Dermis microvascular lymphatic vessel endothelial cell (primary cell): ENCODE results near the gene ZNF774. TPM values are rescaled to one million over a fixed set of nuclear protein-coding genes. Genes with fewer than 3 reads are reported as not detected.
"Not testable (repeated sequence)": the region's sequence is repeated elsewhere in the genome, so short reads cannot be mapped to it uniquely, and the experiment has no call there.

ENCODE experiments used
- DNase-seq, 2 donors: peaks; one replicate each; pipeline versions ENCODE4 v3.0.0 to v3.0.0-alpha.2; 2010; ENCODE audit warnings: low read depth in 2 of 2
- total RNA-seq: library from RNA; depleted of rRNA; stranded (reverse); fragments of >200 nt; gene quantifications from 2 replicates; pipeline ENCODE4 v1.2.1, GENCODE V29; 2014

ZNF774 gene
- total RNA-seq, 1 donor from 2014 or later: 0.64 TPM

DNA sequence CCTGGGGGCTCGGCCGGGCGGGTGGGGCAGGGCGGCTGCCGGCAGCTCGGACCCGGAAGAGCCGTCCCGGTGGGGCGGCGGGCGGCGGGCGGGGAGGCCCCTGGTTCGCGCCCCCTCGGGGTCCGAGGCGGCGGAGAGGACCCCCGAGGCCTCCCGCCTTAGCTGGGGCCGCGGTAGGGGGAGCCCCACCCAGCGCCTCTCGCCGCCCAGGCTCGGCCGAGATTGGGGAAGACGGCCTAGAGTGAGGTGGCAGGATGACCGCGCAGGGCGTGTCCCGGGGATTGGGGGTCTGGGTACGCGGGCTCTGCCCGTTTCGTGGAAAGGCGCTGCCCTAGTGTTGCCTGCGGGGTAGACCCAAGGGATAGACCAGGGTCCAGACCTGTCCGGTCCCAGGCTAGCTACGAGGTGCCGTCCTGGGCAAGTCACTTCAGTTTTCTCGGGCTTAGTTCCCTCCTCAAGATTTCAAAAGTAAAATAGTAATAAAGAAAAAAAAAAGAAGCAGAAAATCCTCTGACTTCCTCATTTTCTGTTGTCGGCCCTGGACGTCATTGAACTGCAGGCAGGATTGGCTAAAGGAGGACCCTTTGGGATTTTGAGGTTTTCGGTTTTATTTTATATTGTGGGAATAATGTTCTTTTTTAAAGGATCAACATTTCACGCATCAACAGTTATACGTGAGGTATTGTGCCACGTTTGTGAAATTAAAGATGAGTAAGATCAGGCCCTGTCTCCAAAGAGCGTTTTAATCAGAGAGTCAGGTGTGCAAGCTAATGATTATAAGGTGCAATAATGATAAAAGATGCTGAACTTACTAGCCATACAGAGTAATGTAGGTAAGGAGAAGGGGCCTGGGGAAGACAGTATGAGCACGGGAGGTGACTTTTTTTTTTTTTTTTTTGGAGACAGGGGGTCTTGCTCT, 36.6 kb downstream of the ZNF774 start:
- peak in 1 of 2 donors; percentile 66 for DNase-seq

DNA sequence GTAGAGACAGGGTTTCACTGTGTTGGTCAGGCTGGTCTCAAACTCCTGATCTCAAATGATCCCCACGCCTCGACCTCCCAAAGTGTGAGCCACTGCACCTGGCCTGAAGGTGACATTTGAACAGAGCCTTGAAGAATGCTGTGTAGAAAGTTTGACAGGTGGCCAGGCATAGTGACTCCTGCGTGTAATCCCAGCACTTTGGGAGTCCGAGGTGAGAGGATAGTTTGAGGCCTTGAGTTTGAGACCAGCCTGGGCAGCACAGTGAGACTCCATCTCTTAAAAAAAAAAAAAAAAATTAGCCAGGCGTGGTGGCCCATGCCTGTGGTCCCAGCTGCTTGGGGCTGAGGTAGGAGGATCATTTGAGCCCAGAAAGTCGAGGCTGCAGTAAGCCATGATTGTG, 37.4 kb downstream of the ZNF774 start:
- DNase-seq: no peak

DNA sequence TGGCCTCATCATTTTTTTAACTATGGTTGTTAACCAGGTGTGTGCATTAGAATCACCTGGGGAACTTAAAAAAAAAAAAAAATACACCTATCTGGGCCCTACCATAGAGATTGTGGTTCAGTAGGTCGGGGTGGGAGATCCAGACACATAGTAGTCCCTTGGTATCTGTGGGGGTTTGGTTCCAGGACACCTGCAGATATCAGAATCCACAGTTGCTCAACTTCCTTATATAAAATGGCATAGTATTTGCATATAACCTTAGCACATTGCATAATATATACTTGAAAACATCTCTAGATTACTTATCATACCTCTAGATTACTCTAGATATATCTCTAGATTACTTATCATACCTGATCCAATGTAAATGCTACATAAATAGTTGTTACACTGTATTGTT, 41.0 kb downstream of the ZNF774 start:
- DNase-seq: no peak

DNA sequence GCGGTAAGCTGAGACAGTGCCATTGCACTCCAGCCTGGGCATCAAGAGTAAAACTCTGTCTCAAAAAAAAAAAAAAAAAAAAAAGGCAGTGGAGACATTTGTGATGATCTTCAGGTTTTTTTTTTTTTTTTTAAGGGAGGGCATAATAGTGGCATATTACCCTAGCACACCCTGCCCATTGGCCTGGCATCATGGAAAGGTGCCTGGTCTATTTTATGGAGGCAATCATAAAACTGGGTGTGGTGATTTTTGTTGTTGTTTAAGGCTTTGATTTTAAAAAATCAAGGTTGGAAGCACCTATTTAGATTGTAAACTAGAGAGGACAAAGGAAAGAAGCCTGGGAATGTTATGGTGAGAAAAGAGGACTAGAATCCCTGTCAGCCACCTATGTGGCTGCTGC, 42.0 kb downstream of the ZNF774 start:
- no peak for DNase-seq

DNA sequence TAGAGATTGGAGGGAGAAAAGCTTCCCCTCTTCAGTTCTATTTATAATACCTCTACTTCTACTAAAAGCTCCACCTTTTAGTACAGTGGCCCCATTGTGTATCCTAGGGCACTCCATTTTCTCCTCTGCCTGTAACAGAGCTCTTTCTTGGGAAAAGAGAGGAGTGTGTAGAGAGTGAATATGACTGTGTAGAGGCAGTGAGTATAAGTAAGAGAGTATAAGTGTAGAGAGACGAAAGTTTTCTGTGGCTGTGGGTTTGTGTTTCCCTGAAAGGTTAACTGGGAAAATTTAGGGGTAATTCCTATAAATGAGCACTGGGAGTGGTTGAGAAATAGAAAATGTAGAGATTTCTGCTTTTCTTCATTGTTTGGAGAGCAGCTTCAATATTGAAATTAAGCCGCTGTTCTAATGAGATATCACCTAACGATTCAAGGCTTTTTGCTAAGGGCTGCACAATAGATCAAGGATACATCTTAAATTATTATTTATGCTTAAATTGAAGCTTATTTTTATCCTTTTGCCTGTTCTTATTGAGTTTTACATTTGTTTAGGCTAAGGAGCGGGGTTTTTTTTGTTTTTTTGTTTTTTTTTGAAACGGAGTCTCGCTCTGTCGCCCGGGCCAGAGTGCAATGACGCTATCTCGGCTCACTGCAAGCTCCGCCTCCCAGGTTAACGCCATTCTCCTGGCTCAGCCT, 42.8 kb downstream of the ZNF774 start:
- DNase-seq: no peak

DNA sequence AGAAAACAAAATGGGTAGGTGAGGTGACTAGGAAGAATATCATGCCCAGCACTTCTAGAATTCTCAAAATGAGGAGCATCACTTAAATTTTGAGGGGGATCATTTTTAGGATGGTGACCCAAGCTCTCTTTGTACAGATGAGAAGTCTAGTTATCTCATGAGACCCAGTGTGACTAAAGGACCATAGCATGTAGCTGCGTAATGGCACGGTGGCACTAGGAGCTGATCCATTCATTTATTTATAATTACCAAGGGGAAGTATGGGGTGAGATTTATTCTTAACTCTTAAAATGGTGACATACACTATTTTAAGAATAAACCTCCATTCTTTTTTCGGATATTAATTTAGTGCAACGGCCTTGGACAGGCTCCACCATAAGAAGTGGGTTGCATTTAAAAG, 44.2 kb downstream of the ZNF774 start:
- no peak for DNase-seq

DNA sequence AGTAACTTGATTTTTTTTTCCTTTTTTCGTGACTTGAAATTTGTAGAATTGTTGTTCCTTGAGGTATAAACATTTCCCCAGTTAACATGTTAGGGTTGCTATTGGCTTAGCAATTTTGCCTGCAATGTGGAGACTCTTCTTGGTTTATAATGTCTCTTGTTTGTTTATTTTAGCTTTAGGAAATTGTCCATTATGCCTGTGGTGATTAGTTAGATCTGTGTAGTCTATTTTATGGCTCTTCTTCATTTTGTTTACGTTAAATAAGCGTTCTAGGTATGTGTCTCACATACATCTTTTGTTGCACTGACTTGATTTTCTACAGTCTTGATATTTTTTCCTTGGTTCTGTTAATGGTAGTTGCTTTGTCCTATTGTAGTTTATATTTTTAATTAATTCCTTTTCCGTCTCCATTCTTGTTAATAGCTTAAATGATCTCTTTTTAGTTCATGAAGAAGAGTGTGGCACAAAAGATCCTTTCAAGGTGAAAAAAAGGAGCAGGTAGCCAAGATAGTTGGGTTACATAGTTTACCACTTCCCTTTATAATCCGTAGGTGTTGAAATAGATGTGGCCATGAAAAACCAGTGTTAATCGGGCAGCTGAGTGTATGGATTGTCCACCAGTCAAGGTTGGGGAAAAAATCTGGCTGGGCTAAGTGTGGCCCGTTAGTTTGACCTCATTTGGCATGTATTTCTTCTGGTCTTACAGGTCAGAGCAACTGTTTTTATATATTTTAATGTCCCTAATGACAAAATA, 48.1 kb downstream of the ZNF774 start:
- no peak for DNase-seq

DNA sequence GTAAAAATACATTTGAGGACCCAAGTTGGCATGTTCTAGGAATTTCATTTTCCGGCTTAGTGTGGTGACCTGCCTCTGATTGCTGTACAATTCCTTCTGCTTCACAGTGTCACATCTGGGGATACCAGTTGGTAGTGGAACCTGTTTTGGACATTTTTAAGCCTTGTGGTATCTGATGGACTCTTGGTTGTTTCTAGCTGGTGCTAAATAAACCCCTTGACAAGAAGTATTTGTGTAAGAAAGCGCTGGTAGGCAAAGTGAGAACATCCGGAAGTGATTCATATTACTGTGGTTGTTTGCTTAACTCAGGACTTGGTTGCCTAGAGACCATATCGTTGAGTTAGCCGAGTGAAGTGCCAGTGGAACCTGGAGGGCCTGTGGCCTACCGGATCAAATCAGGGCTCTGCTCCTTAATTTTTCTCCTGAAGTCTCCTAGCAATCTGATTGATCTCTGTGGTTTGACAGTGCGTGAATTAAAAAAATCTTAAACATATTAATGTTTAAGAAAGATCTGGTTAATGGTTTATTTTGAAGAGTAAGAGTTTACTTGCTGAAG, 48.8 kb downstream of the ZNF774 start:
- peak; percentile 97 to 98 for DNase-seq

DNA sequence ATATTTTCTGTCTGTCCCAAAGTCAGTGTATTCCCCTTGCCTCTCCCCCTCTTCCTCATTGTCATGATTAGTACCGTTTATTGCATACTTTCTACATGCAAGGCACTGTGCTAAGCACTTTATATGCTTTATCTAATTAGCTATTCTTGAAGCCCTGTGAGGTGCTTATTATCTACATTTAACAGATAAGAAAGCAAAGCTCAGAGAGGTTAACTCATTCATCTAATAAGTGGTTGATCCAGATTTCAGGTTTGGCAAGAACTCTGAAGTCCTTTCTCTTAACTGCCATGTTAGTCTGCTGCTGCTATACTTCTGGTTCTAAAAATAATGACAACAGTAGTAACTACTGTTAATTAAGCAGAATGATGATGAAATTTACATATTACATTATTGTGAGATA, 49.4 kb downstream of the ZNF774 start:
- no peak for DNase-seq

DNA sequence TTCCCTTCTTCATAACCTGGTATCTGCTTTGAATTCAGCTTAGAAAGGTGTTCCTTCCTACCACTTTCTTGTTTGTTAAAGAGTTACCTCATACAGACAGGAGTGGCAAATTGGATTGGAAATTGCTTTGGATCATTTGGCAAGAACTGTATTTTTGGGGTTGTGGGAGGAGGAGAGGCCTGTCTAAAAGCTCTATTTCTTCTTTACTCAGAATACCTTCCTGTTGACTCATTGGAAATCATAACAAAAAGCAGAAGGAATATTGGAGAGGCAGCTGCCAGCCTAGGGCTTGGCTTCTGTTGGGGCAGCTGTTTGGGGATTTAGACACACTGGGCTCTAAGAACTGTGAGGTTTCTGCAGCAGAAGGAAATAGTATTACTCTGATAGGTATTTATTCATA, 50.1 kb downstream of the ZNF774 start:
- peak; percentile 60 to 91 for DNase-seq

DNA sequence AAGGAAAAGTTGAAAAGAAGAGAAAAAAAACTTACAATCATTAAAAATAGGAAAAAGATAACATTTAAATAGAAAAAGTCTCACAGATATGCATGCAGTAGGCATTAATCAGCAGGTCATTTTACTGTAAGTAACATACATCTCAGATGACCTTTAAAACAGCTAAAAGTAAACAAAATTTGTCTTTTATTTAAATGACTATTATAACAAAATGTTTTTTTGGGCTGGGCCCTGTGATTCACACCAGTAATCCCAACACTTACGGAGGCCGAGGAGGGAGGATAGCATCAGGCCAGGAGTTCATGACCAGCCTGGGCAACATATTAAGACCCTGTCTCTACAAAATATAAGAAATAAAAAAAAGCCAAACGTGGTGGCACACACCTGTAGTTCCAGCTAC, 50.7 kb downstream of the ZNF774 start:
- DNase-seq: no peak

DNA sequence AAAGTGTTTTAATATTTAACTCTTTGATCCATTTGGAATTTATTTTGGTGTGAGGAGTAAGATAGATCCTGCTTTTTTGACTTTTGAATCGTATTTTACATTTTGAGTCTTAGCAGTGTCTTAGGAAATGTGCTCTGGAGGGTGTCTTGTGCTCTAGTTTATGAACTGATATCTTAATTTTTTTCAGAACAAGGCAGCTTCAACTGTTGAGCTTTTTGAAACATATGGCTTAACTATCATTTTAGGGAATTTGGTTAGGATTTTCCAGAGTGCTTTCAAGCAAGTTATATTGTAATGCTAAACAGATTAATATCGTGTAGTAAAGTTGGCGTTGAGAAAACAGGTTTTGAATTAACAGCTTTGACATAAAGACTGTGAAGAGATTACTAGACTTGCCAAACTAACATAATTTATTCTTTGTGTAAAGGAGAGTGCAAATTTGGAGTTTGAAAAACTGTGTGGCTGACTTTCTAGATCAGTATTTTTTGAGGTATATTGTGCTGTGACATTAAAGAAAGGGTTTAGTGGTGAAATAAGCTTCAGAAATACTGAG, 53.0 kb downstream of the ZNF774 start:
- no peak for DNase-seq

DNA sequence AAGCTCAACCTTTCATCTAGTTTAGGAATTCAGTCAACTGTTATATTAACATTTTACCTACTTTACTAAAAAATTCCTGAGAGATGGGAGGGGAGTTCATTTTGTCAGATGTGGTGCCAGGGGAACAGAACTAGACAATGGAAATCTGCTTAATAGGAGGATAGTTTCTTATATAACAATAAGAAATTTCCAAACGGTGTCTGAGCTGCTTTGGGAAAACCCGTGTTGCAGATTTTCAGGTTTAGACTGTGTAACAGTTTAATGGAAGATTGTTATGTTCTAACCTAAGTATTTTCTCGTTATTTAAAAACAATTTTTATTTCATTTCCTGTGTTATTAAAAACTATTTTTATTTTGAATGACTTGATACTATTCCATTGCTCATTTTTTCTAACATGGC, 55.3 kb downstream of the ZNF774 start:
- DNase-seq: no peak

DNA sequence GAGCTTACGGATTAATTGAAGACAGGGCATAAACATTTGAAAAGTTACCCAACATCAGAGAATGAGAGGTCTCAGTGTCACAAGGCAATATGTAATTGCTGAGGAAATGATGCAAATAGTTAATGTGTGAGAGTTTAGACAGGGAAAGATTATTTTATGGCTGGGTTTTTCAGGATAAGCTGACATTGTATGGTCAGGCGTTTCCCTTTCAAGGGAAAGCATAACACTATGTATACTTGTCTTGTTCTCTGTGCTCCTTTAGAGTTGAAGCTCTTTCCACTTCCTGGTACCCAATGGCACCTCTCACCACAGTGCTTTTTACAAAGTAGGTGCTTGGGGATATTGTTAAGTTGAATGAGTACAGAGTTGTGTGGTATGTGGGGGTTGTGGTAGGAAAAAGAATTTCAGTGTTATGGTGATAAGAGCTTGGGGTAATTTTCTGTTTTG, 55.8 kb downstream of the ZNF774 start:
- DNase-seq: peak; percentile 83 to 87

DNA sequence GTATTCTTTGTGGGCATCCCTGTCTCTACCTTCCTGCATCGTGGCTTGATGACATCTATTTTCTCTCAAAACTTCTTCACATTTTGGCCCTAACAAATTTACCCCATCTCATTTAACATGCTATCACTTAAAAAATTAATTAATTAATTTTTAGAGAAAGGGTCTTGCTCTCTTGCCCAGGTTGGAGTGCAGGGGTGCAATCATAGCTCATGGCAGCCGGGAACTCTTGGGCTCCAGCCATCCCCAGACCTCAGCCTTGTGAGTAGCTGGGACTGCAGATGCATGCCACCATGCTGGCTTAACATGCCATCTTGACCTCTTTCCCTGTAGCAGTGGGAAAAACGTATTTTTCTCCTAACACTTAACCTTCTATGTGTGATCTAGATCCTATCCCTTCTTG, 56.6 kb downstream of the ZNF774 start:
- DNase-seq: no peak

DNA sequence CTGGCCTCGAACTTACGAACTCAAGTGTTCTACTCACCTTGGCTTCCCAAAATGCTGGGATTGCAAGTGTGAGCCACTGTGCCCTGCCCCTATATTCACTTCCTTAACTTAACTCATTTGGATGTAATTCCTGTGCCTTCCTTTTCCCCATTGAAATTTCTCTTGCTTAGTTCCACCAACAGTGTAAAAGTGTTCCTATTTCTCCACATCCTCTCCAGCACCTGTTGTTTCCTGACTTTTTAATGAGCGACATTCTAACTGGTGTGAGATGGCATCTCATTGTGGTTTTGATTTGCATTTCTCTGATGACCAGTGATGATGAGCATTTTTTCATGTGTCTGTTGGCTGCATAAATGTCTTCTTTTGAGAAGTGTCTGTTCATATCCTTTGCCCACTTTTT, 57.5 kb downstream of the ZNF774 start:
- not testable (repeated sequence) for DNase-seq

DNA sequence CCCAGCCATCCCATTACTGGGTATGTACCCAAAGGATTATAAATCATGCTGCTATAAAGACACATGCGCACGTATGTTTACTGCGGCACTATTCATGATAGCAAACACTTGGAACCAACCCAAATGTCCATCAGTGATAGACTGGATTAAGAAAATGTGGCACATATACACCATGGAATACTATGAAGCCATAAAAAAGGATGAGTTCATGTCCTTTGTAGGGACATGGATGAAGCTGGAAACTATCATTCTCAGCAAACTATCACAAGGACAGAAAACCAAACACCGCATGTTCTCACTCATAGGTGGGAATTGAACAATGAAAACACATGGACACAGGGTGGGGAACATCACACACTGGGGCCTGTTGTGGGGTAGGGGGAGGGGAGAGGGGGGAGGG, 58.2 kb downstream of the ZNF774 start:
- DNase-seq: not testable (repeated sequence)

DNA sequence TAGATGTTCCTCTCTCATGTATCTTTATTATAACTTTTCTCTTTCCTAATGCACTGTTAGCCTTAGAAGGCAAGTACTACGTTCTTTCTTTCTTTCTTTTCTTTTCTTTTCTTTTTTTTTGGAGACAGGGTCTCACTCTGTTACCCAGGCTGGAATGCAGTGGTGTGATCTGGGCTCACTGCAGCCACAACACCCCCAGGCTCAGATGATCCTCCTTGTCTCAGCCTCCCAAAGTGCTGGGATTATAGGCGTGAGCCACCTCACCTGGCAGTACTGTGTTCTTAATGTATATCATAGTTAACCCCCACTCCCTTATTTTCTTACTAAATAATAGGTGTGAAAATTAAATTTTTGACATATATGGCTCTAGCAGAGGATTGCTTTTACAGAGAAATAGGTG, 59.1 kb downstream of the ZNF774 start:
- DNase-seq: no peak
